Neural crest cell (in vitro differentiated cells): ENCODE measurements around the gene DTNB. TPM values are rescaled to one million over a fixed set of nuclear protein-coding genes. Genes with fewer than 3 reads are reported as not detected.

ENCODE experiments used
- DNase-seq: peaks from one replicate; pipeline ENCODE4 v3.0.0; 2021; ENCODE audit warnings: low read depth, mixed read lengths, low spot score
- H3K27ac Mint-ChIP-seq: one replicate; pipeline ENCODE4 v1.8.0; 2021; ENCODE audit warnings: mild to moderate bottlenecking, mixed read lengths; ENCODE audit not compliant: unreplicated experiment
- H3K27me3 Mint-ChIP-seq: 2 replicates; pipeline ENCODE4 v1.8.0; 2021; ENCODE audit warnings: low read depth, mild to moderate bottlenecking, mixed read lengths
- H3K36me3 Mint-ChIP-seq: 2 replicates; pipeline ENCODE4 v1.8.0; 2021; ENCODE audit warnings: low read depth, mild to moderate bottlenecking, mixed read lengths
- H3K4me1 Mint-ChIP-seq: 2 replicates; pipeline ENCODE4 v1.8.0; 2021; ENCODE audit warnings: mixed read lengths
- H3K4me3 Mint-ChIP-seq: one replicate; pipeline ENCODE4 v1.8.0; 2021; ENCODE audit warnings: mild to moderate bottlenecking, mixed read lengths
- H3K9me3 Mint-ChIP-seq: 2 replicates; pipeline ENCODE4 v1.8.0; 2021; ENCODE audit warnings: mixed read lengths
- CTCF ChIP-seq: fragments of 200-600 bp; sonication (generic); conservative IDR thresholded peaks from 2 replicates; pipeline ENCODE4 v1.5.0; 2021; ENCODE audit warnings: antibody characterized with exemption, mild to moderate bottlenecking
- total RNA-seq: library from RNA; stranded (reverse); gene quantifications from 2 replicates; pipeline ENCODE4 v1.2.1, GENCODE V29; 2021

DTNB gene
- total RNA-seq, 1 donor from 2014 or later, result 29.5 TPM

DNA sequence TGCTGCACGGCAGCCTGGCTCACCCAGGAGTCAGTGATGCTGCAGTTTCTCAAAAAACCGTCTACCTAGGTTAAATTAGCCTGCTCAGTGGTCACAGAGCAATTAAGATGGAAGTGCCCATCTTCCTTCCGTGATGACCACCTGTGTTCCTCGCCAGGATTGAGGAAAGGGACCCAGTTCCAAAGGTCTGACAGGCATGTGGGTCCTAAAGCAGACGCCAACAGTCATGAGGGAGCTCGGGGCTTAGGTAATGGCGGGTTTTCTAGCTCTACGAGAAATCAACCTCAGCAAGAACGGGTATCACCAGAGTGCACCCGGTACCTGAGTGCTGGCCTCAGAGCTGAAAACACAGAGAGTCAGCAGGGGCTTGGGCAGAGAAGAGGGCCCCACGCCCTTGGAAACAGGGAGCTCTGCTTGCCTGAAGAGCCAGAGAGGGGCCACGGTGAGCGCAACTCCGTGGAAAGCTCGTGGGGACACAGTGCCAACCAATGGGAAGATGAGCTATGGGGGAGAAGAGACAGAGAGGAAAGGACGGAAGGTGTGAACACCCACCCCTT, 297.3 kb downstream of the DTNB start:
- no peak for DNase-seq
- H3K27ac Mint-ChIP-seq, result peak overlapping the region; percentile 84
- H3K4me3 Mint-ChIP-seq, result peak overlapping the region; percentile 51
- TF ChIP-seq CTCF, result no peak
- H3K4me1 Mint-ChIP-seq, result peaks cover 28% of the 10 kb centered on the region
- no peaks in the 10 kb centered on the region for H3K27me3 Mint-ChIP-seq
- H3K36me3 Mint-ChIP-seq, result peaks cover 12% of the 10 kb centered on the region
- no peaks in the 10 kb centered on the region for H3K9me3 Mint-ChIP-seq

- peaks cover 12% of the 10 kb centered on the region for H3K36me3 Mint-ChIP-seq
- no peak overlapping the region for H3K4me3 Mint-ChIP-seq
- no peaks in the 10 kb centered on the region for H3K9me3 Mint-ChIP-seq
- H3K27ac Mint-ChIP-seq, result no peak overlapping the region
- no peak for TF ChIP-seq CTCF
- H3K4me1 Mint-ChIP-seq, result peaks cover 34% of the 10 kb centered on the region
- no peak for DNase-seq
- H3K27me3 Mint-ChIP-seq, result no peaks in the 10 kb centered on the region
Measured at GRCh38 chr2:25375371-25375988, 297.9 kb downstream of the DTNB start.

DNA sequence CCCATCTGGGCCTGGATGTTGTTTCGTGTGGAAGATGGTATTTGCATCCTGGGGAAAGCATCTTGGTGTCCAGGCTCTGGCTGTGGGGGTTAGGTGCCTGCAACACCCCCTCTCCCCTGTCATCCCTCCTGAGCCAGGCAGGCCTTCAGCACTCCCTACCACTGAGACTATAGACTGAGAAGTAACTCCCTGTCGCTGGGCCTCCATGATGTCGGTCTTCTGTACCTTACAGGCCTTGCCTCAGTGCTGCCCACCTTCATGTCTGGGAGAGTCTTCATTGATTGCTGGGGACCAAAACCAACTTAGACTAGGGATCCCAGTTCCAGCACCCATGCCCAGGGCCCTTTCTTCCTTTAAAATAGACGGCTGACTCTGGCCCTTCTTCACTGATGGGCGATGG, 298.6 kb downstream of the DTNB start:
- H3K9me3 Mint-ChIP-seq, result no peaks in the 10 kb centered on the region
- H3K4me1 Mint-ChIP-seq, result peaks cover 38% of the 10 kb centered on the region
- H3K27ac Mint-ChIP-seq, result no peak overlapping the region
- no peaks in the 10 kb centered on the region for H3K27me3 Mint-ChIP-seq
- DNase-seq, result no peak
- no peak overlapping the region for H3K4me3 Mint-ChIP-seq
- peaks cover 11% of the 10 kb centered on the region for H3K36me3 Mint-ChIP-seq
- no peak for TF ChIP-seq CTCF

GRCh38 chr2:25374411-25374810, 299.0 kb downstream of the DTNB start:
- no peak for DNase-seq
- no peaks in the 10 kb centered on the region for H3K27me3 Mint-ChIP-seq

GRCh38 chr2:25373269-25373981, 300.0 kb downstream of the DTNB start:
- no peak overlapping the region for H3K4me3 Mint-ChIP-seq
- no peak for DNase-seq
- no peak for TF ChIP-seq CTCF
- H3K4me1 Mint-ChIP-seq, result peaks cover 38% of the 10 kb centered on the region
- H3K9me3 Mint-ChIP-seq, result no peaks in the 10 kb centered on the region
- no peaks in the 10 kb centered on the region for H3K27me3 Mint-ChIP-seq
- H3K36me3 Mint-ChIP-seq, result peaks cover 5% of the 10 kb centered on the region
- no peak overlapping the region for H3K27ac Mint-ChIP-seq

More at GRCh38 chr2:25374411-25374810, 299.0 kb downstream of the DTNB start:
- TF ChIP-seq CTCF, result no peak
- H3K4me1 Mint-ChIP-seq, result peaks cover 38% of the 10 kb centered on the region
- H3K27ac Mint-ChIP-seq, result no peak overlapping the region
- no peaks in the 10 kb centered on the region for H3K9me3 Mint-ChIP-seq
- peaks cover 9% of the 10 kb centered on the region for H3K36me3 Mint-ChIP-seq
- no peak overlapping the region for H3K4me3 Mint-ChIP-seq
